Measurements from ENCODE around the gene KCNIP3. TPM values are rescaled to one million over a fixed set of nuclear protein-coding genes. Genes with fewer than 3 reads are reported as not detected.
"Not testable (repeated sequence)": the region's sequence is repeated elsewhere in the genome, so short reads cannot be mapped to it uniquely, and the experiment has no call there.

Gene KCNIP3
- total RNA-seq, 1 donor from 2014 or later, result 4.9 TPM

DNA sequence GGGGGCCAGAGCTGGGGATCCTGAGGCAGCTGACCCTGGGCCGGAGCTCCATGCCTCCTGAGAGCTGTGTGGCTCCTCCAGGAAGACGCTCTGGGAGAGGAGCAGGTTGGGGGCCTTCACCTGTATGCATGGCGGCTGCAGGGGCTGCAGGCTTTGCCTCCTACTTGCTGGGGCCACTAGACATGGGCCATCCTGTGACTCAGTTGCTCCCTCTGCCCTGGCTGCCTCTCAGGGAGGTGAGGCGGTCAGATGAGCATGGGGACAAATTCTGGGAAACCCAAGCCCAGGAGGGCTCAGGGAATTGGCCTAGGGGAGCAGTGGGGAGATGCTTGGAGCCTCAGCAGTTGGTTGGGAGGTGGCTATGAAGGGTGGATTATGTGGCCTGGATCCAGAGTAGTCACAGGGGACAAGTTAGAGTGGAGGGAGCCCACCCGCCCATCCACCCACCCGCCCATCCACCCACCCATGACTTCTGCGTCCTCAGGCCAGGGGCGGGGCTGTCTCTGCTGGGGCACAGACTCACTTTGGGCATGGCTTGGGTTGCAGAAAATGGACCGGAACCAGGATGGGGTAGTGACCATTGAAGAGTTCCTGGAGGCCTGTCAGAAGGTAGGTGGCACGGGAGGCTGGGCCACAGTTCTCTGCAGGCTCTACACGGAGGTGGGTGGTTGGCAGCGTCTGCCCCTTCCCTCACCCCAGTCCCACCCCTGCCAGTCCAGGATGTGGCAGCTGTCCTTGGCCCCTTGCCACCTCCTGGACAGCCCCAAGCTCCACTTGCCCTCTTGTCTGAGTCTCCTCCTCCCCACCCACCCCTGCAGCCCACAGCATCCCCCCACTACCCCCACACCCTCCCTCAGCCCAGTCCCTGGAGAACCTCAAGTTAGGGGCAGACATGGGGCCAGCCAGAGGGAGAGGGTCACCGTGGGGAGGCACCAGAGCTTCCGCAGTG lies 85.8 kb downstream of the KCNIP3 start:
- DNase-seq (ENCODE audit: low read depth), result no peak

DNA sequence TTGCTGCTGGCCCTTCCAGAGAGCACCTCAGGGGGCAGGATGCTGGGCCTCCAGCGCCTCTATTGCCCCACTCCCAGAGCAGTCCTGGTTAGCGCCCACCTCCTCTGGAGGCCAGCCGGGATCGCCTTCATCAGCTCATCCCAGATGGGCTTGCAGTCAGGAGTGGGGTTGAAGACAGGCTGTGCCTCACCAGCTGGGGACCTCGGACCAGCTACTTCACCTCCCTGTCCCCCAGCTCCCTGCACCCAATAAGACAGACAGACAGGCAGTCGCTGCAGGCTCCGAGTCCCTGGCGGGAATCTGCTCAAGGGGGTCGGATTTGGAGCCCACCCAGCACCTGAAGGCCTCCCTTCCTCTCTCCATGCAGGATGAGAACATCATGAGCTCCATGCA lies 86.5 kb downstream of the KCNIP3 start:
- no peak for DNase-seq (ENCODE audit: low read depth)

DNA sequence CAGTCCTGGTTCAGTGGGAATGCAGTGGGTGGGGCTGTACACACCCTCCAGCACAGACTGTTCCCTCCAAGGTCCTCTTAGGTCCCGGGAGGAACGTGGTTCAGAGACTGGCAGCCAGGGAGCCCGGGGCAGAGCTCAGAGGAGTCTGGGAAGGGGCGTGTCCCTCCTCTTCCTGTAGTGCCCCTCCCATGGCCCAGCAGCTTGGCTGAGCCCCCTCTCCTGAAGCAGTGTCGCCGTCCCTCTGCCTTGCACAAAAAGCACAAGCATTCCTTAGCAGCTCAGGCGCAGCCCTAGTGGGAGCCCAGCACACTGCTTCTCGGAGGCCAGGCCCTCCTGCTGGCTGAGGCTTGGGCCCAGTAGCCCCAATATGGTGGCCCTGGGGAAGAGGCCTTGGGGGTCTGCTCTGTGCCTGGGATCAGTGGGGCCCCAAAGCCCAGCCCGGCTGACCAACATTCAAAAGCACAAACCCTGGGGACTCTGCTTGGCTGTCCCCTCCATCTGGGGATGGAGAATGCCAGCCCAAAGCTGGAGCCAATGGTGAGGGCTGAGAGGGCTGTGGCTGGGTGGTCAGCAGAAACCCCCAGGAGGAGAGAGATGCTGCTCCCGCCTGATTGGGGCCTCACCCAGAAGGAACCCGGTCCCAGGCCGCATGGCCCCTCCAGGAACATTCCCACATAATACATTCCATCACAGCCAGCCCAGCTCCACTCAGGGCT lies 87.9 kb downstream of the KCNIP3 start:
- DNase-seq (ENCODE audit: low read depth), result no peak

DNA sequence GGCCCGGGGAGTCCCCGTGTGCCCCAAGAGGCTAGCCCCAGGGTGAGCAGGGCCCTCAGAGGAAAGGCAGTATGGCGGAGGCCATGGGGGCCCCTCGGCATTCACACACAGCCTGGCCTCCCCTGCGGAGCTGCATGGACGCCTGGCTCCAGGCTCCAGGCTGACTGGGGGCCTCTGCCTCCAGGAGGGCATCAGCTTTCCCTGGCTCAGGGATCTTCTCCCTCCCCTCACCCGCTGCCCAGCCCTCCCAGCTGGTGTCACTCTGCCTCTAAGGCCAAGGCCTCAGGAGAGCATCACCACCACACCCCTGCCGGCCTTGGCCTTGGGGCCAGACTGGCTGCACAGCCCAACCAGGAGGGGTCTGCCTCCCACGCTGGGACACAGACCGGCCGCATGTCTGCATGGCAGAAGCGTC lies 88.4 kb downstream of the KCNIP3 start:
- DNase-seq (ENCODE audit: low read depth), result no peak

DNA sequence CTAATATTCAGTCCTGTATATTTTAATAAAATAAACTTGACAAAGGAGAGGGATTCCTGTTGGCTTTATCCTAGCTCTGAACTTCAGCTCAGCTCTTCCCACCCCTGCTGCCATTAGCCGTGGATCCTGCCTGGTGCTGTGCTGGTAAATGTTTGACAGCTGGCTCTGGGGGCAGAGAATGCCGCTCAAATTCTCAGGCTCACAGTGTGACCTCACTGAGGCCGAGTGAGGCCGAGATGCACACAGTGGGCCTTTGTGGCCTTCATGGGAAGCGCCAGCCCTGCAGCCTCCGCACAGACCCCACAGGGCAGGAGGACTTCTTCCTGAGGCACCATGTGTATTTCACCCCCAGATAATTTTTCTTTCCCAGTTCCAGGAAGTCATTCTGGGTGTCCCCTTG lies 88.9 kb downstream of the KCNIP3 start:
- DNase-seq (ENCODE audit: low read depth), result no peak

DNA sequence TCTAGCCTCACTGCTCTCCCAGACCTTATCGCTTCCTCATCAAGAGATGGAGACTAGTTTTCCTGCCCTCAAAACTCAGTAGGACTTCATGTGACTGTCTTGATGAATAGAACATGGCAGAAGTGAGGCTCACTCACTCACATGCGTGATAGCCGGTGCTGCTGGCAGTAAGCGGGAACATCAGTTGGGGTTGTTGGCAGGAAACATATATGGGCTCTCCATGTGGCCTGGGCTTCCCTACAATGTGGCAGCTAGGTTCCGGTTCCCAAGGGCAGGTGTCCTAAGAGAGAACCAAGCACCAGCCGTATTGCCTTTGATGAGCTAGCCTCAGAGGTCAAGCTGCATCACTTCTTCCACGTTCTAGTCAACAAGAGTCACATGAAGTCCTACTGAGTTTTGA lies 90.2 kb downstream of the KCNIP3 start:
- no peak for DNase-seq (ENCODE audit: low read depth)

DNA sequence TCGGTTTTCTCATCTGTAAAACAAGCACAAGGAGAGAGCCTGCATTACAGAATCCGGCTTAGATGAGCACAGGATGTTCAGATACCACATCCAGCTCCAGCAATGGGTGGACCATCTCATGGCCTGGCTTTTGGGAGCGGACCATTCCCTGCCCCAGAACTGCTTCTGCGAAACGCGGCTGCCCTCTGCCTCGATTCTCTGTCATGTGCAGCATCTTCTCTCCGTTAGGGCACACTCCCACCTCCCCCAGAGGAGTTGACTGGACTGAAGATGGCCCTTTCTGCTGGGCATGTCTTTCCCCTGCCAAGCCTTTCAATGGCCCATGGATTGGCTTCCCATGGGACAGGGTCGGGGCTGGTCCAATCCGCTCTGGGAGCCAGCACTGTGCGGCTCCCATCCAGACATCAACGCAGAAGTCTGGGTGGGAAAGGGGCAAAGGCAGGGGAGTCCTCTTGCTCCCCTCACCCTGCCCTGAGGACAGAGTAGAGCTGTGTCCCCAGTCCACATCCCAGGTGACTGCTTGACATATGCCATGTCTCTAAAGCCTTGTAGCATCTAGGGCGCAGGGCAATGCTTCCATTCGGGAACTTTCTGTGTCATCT lies 91.0 kb downstream of the KCNIP3 start:
- DNase-seq (ENCODE audit: low read depth), result no peak

DNA sequence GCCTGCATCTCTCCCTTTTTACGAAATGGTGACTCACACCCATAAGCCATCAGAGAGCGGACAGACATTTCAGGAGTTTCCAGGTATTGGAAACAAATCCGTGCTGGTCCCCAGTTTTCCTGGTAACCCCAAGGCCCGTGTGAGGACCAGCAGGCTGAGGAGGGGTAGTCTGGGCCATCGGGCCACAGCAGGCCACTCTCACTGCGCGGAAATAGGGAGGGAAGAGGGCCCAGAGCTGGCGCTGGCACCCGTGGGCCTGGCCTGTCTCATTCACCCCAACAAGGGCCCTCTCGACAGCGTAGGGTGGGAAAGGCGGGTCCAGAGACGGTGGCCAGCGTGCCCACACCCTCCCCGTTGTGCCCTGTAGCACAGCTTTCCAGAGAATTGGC lies 91.7 kb downstream of the KCNIP3 start:
- DNase-seq (ENCODE audit: low read depth), result no peak

DNA sequence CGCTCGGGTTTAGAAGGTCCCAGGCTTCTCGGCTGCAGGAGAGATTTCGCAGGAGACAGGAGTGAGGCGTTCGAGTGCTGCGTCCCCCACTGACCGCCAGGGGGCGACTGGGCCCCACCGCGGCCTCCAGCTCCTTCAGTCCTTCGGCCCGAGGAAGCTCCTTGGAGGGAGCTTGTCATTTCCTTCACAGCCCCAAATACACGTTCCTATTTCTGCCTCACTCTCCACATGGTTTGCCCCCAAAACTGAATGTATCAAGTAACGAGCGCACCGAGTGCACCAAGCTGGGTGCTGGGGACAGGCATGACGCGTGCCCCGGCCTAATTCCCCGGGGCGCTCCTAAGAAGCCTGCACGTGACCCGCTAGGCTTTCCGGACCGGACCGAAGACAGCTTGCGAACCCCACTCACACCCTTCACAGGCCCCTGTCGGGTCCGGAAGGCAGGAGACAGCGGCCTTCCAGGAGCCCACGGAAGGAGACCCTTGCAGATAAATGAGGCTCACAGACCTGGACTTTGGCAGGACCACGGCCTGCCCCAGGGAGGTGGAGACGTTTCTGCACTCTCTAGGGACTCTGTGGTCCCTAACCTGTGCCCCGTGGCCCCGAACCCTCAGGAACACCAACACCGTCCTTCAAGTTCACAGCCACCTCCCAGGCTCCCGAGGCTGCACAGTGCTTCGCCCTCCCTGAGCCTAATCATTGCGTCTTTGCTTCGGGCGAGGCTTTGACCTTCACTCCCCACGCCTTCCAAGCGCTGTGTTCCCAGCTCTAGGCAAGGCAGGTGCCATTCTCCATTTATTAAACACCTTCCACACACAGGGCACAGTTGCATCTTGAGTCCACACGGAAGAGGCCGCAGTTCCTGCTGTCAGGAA lies 92.3 kb downstream of the KCNIP3 start:
- DNase-seq (ENCODE audit: low read depth), result peak; percentile 62

DNA sequence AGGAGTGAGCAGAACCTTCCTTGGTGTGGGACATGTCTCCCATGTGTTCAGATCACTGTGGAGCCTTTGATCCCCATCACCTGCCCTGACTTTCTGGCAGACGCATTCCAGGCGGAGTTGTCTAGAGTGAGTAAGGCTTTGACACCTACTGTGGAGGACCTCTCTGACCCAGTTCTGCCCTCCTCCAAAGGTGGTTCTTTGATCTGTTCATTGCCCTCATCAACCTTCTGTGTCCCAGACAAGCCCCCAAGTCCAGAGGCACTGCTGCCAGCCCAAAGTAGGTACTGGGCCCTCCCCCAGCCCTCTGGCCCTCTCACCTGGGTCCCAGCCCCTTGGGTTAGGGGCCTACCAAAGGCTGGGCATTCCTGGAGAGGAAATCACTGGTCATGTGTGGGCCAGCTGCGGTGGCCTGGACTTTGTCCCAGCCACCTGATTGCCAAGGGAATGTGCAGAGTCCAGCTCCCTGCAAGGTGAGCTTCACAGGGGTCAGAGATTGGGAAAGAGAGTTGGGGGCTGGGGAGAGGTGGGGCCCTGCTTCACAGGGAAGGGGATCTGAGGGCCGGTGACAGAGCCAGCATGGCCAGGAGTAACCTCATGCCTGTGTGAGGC lies 93.2 kb downstream of the KCNIP3 start:
- DNase-seq (ENCODE audit: low read depth), result no peak

DNA sequence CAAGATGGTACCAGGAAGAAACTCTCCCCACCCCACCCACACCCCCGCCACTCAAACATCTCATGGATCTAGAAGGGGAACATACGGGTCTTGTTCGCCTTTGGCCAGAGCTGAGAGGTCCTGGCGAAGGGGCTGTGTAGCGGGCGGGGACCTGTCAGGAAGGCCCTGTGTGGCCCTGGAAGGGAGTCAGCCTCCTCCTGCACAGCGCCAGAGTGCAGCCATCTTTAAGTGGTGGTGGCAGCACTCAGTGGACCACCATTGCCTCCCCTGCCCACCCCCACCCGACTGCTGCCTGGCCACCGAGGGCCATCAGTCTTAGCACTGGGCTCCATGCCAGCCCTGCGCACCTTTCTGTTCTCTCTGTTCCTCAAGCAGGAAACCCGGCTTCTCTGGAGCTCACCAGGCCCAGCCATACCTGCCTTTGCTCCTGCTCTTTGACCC lies 93.8 kb downstream of the KCNIP3 start:
- DNase-seq (ENCODE audit: low read depth), result no peak

DNA sequence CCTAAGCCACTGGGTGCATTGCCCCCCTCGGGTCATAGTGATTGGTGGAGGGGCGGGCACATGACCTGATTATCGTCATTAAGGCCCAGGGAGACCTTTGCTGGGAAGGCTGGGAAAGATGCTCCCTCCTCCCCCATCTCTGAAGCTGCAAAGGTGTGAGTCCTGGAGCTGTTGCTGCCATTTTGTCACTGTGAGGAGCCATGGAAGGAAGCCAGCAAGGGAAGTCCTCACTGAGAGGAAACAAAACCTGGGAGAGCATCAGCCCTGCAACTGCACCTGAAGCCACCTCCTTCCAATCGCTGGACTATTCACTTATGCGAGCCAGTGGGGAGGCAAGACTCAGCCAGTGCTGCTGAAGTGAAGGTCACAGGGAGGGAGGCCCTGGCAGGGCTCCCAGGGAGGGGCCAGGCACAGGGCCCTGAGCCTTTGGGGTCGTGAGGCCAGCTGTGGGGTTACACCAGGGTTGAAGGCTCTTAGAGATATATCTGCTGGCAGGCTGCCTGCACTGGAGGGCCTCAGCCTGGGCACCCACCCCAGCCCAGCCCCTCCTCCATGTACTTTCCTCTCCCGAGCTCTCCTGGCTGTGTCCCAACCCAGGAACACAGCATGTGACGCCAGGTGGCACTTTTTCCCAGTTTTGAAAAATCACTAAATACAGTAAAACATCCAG lies 94.6 kb downstream of the KCNIP3 start:
- no peak for DNase-seq (ENCODE audit: low read depth)

DNA sequence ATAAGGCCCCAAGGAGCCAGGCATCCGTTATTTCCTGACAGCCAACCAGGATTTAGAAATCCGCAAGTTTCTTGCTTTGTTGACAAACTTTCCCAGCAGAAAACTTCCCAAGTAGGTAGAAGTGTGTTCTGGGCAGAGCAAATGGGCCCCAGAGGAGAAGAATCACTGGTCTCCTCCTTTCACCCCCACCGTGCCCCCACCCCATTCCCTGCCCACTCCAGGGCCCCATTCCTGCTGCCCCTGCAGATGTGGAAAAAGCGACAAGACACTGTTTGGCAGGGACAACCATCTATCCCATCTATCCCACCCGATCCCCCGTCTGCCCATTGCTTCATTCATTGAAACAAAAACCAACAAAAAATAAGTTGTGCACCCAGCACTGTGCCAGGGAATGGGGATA lies 95.2 kb downstream of the KCNIP3 start:
- DNase-seq (ENCODE audit: low read depth), result no peak

DNA sequence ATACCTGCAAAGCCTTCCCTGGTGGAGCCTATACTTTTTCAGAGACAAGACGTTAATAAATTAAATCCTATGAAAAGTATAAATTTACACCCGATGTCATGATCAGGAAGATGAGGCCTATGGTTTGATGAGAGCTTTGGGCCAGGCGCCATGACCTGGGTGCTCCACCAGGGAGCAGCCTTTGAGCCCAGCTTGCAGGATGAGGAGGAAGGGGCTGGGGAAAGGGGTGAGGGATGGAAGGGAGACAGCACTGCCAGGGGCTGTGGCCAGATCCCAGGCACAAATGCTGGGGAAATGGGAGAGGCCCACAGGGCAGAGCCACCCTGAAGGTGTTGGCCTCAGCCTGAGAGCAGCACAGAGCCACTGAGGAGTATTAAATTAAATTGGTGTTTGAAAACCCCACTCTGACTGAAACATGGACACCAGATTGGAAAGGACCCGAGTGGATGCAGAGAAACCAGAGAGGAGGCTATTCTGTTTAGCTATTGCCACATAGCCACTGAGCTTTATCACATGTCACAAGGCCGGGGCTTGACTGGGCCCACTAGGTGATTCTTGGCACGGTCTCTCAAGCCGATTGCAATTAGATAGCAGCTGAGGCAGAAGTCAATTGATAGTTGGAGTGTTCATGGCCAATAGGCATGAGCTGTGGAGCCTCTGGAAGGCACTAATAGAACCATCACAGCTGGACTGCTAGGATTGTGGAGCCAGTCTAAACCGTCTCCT lies 95.7 kb downstream of the KCNIP3 start:
- DNase-seq (ENCODE audit: low read depth), result no peak

DNA sequence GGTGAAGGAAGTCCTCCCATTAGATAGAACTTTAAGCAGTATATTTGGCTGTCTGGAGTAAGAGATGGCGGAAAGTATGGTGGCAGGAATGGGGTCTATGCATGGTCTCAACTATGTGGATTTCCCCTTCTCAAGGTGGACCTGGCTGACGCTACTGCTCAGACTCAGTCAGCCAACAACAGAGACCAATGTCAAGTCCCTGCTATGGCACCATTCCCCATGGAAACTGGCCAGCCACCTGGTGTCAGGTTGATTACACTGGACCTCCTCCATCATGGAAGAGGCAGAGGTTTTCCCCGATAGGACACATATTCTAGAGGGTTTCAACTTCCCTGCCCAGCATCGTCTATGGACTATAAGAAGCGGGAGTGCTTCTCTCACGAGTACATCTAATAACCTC lies 96.8 kb downstream of the KCNIP3 start:
- DNase-seq (ENCODE audit: low read depth), result no peak

DNA sequence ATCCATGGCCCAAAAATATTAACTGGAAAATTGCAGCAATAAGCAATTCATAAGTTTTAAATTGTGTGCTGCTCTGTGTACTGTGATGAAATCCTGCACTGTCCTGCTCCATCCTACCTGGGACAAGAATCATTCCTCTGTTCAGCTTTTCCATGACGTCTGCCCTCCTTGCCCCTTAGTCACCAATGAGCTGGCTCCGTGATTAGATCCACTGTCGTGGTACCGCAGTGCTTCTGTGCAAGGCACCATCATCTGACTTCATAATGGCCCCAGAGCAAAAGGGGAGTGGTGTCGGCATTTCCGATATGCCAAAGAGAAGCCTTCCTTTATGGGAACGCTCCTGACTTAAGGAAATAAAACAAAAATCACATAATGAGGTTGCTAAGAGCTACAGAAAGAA lies 101.9 kb downstream of the KCNIP3 start:
- DNase-seq (ENCODE audit: low read depth), result no peak

DNA sequence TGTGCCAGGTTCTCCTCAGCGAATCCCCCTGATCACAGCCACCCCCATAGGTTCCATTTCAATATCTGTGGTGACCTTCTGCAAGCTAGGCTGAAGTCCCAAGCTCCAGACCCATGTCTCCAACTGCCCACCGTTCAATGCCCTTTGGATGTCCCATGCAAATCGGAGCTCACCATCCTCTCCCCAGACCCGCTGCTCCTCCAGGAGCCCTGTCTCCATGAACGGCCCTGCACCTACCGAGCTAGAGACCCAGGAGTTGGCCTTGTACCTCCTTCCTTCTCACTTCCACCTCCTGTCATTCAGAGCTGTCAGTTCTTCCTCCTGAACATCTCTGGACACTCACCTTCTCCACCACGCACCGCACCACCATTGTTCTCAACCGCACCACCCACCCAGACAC lies 104.3 kb downstream of the KCNIP3 start:
- DNase-seq (ENCODE audit: low read depth), result no peak

DNA sequence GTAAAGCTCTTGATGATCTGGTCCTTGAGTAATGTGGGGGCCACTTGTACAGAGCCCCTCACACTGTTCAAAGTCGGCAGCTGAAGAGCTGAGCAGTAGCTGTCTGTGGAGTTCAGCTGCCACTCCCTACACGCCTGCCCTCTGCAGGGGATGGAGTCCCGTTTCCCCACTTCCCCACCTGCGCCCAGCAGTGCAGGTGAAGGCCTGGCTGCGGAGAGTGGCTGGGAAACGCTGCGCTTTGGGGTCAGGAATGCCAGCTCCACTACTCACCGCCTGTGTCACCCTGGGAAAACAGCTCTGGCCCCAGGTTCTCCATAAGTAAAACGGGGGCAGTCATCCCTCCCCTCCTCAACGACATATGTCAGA lies 104.8 kb downstream of the KCNIP3 start:
- not testable (repeated sequence) for DNase-seq (ENCODE audit: low read depth)

DNA sequence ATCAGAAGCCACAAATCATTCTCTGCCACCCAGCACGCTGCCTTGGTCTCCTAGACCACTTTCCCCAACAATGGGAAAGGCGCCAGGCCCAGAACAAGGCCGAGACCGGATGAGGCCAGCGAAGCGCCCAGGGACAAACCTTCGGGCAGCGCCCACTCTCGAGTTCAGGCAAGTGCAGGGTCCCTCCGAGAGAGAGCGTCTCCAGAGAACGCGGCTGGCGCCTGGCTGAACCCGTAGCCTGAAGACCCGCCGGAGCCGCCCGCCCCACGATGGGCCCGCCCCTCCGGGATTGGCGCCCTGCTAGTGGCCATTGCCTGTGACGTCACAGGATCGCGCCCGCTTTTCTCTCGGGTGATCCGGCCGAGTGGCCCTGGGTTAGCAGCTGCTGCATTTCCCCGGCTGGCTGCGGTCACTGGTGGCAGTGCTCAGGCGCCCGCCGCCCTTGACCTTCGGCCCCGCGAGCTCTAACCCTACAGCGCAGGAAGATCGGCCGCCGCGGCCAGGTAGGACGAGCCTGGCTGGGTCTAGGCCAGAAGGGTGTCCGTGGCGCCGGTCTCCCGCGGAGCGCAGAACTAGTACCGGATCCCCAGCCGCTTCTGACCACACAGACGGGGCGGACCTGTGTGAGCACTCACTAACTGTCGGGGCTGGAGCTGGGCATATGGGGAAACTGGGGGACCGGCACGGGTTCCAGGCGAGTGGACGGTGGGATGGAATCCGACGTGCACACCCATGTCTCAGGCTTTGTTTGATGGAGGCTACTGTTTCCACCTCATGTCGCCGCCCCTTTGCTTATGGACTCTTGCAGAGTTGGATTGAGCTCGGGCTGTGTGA lies 105.4 kb downstream of the KCNIP3 start, which contains the start of gene FAHD2A:
FAHD2A (plus strand) TSS at position 339 of the 834 bp plus-strand sequence. CDS start 2,851 bp downstream, outside the sequence.
- DNase-seq (ENCODE audit: low read depth), result peak; percentile 97
